ENCODE results near the gene FUZ.

DNA sequence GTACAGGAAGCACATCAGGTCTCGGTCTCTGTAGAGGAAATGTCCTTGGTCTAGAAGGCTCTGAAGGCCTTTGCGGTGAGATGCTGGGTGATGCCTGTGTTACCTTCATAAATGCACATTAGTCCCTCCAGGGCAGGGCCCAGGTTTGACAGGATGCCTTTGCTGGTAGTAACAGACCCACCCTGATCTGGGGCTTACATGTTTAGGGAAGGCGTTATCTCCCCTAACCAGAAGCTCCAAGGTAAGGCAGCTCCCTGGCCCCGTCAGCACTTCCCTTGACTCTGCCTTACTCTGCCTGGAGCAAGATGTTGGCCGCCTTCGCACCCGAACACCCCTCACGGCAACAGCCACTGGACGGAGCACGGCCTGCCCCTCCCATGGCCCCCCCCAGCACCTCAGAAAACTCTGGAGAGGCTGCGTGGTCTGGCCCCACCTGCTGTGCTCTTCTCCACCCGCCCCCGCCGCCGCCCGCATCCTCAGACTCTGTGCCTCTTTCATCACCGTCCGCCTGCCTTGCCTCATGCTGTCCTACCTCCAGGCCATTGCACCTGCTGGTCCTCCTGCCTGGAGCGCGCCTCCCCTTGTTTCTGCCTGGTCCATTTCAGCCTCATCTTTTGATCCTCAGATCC, 37.2 kb downstream of the FUZ start:
- TF ChIP-seq, protein P1, sequence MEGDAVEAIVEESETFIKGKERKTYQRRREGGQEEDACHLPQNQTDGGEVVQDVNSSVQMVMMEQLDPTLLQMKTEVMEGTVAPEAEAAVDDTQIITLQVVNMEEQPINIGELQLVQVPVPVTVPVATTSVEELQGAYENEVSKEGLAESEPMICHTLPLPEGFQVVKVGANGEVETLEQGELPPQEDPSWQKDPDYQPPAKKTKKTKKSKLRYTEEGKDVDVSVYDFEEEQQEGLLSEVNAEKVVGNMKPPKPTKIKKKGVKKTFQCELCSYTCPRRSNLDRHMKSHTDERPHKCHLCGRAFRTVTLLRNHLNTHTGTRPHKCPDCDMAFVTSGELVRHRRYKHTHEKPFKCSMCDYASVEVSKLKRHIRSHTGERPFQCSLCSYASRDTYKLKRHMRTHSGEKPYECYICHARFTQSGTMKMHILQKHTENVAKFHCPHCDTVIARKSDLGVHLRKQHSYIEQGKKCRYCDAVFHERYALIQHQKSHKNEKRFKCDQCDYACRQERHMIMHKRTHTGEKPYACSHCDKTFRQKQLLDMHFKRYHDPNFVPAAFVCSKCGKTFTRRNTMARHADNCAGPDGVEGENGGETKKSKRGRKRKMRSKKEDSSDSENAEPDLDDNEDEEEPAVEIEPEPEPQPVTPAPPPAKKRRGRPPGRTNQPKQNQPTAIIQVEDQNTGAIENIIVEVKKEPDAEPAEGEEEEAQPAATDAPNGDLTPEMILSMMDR (IDR thresholded peaks at IDR 0.05), result no peak
- TF ChIP-seq EP300 (IDR thresholded peaks at IDR 0.05), result no peak

All from ovary (tissue), 3 donors.